OCI-LY3 (cell line): ENCODE results near the gene CCDC80.

Source experiments
- CTCF ChIP-seq: fragments of 200-600, 300-600 bp; sonication (generic); IDR thresholded peaks from 2 replicates; pipeline ENCODE4 v1.5.1; 2014; ENCODE audit warnings: antibody characterized with exemption, low read length, low read depth
- EZH2phosphoT487 ChIP-seq: fragments of 200-600 bp; shearing (Covaris generic); IDR thresholded peaks from 2 replicates; pipeline ENCODE4 v1.6.1; 2018; ENCODE audit warnings: antibody characterized with exemption, mixed run types, low read depth

- TF ChIP-seq CTCF (no peak), EZH2phosphoT487 (no peak)
These were observed 61.7 kb downstream of the CCDC80 start for GRCh38 chr3:112579232-112579631.
